CD4-positive, alpha-beta T cell treated with Interleukin-4 for 1 hour (primary cell): ENCODE results near the gene SLC25A25.
A peak's percentile ranks its signal among the peaks of the same experiment; 100 is the strongest.

Experiments
- DNase-seq, 2 donors: peaks; one replicate each; pipeline ENCODE4 v3.0.0-alpha.2; 2020 to 2022

The SLC25A25 gene

GRCh38 chr9:128114326-128115186, 46.5 kb downstream of the SLC25A25 start:
- DNase-seq = no peak

GRCh38 chr9:128115187-128116103, 47.4 kb downstream of the SLC25A25 start:
- DNase-seq = peak; percentile 34 to 74

- DNase-seq = no peak
Observed at GRCh38 chr9:128116104-128117083, 48.4 kb downstream of the SLC25A25 start.

- DNase-seq = peak; percentile 92 to 93
Observed at GRCh38 chr9:128117613-128118471, 49.8 kb downstream of the SLC25A25 start.

GRCh38 chr9:128118472-128118857, 50.4 kb downstream of the SLC25A25 start:
- no peak for DNase-seq

GRCh38 chr9:128118971-128119665, 51.1 kb downstream of the SLC25A25 start:
- no peak for DNase-seq

- DNase-seq = no peak
Observed at GRCh38 chr9:128120061-128120740, 52.2 kb downstream of the SLC25A25 start.

GRCh38 chr9:128120741-128121465, 52.9 kb downstream of the SLC25A25 start:
- no peak for DNase-seq

- no peak for DNase-seq
Observed at GRCh38 chr9:128121466-128121810, 53.4 kb downstream of the SLC25A25 start.

GRCh38 chr9:128121924-128122808, 54.1 kb downstream of the SLC25A25 start:
- DNase-seq = no peak

GRCh38 chr9:128122809-128123175, 54.8 kb downstream of the SLC25A25 start:
- no peak for DNase-seq

- no peak for DNase-seq
Observed at GRCh38 chr9:128123451-128124080, 55.5 kb downstream of the SLC25A25 start.

- no peak for DNase-seq
Observed at GRCh38 chr9:128124451-128124850, 56.4 kb downstream of the SLC25A25 start.

GRCh38 chr9:128124873-128125579, 57.0 kb downstream of the SLC25A25 start:
- peak; percentile 48 to 49 for DNase-seq

- no peak for DNase-seq
Observed at GRCh38 chr9:128125580-128126354, 57.7 kb downstream of the SLC25A25 start.

GRCh38 chr9:128127568-128127989, 59.5 kb downstream of the SLC25A25 start, which contains the start of gene PTGES2:
PTGES2 (minus strand) TSS chr9:128127729; CDS start chr9:128127717, 12 bp downstream.
- DNase-seq = peak; percentile 81 to 85
